Cardiac fibroblast (primary cell): ENCODE measurements around the gene OBSCN.
"Not testable (repeated sequence)": the region's sequence is repeated elsewhere in the genome, so short reads cannot be mapped to it uniquely, and the experiment has no call there.

ENCODE experiments used
- DNase-seq, 2 donors: peaks; one replicate each; pipeline versions ENCODE4 v3.0.0 to v3.0.0-alpha.2; 2010; ENCODE audit warnings: low read depth in 2 of 2
- H3K4me3 ChIP-seq, 2 donors: replicated peaks in 1 of 2; 1 replicate in 1 of 2; 2 replicates in 1 of 2; pipeline ENCODE4 v1.5.1; 2011; ENCODE audit warnings: low read depth in 2 of 2, low read length in 2 of 2, mild to moderate bottlenecking in 2 of 2, moderate library complexity in 1 of 2
- TF ChIP-seq, protein P1 (sequence below): IDR thresholded peaks from one replicate; pipeline ENCODE4 v1.5.1; 2011; ENCODE audit warnings: low read depth, mild to moderate bottlenecking, low read length, inconsistent platforms

The OBSCN gene

DNA sequence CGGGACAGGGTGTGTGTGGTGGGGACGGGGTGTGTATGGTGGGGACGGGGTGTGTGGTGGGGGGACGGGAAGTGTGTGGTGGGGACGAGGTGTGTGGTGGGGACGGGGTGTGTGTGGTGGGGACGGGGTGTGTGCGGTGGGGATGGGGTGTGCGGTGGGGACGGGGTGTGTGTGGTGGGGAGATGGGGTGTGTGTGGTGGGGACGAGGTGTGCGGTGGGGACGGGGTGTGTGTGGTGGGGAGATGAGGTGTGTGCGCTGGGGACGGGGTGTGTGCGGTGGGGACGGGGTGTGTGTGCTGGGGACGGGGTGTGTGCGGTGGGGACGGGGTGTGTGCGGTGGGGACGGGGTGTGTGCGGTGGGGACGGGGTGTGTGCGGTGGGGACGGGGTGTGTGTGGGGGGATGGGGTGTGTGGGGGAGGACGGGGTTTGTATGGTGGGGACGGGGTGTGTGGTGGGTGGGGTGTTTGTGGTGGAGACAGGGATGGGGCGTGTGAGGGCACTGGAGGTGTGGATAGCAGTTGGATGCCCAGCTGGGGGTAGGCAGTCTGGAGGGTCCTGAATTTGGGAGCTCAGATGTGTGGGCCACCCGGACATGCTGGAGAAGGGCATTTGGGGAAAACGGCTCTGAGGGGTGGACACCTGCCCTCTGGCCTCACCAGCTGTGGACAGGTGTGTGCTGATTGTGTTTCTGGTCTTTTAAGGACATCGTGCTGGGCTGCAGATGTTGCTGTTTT lies 25.4 kb upstream of the OBSCN start:
- H3K4me3 ChIP-seq = no peak overlapping the region
- DNase-seq = no peak
- TF ChIP-seq, protein P1, sequence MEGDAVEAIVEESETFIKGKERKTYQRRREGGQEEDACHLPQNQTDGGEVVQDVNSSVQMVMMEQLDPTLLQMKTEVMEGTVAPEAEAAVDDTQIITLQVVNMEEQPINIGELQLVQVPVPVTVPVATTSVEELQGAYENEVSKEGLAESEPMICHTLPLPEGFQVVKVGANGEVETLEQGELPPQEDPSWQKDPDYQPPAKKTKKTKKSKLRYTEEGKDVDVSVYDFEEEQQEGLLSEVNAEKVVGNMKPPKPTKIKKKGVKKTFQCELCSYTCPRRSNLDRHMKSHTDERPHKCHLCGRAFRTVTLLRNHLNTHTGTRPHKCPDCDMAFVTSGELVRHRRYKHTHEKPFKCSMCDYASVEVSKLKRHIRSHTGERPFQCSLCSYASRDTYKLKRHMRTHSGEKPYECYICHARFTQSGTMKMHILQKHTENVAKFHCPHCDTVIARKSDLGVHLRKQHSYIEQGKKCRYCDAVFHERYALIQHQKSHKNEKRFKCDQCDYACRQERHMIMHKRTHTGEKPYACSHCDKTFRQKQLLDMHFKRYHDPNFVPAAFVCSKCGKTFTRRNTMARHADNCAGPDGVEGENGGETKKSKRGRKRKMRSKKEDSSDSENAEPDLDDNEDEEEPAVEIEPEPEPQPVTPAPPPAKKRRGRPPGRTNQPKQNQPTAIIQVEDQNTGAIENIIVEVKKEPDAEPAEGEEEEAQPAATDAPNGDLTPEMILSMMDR = no peak

DNA sequence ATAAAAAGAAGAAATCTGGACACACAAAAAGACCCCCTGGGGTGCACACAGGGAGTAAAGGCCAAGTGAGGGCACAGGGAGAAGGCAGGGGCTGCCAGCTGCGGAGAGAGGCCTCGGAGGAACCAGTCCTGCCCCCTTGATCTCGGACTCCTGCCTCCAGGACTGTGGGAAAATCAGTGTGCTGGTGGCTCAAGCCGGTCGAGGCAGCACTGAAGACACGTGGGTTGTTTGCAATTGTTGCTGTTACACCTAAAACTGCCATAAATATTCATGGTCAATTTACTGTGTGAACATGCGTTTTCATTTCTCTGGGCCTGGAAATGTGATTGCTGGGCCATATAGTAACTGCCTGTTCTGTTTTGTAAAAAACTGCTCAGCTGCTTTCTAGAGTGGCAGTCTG lies 23.7 kb upstream of the OBSCN start:
- no peak for DNase-seq
- no peak overlapping the region for H3K4me3 ChIP-seq
- TF ChIP-seq, protein P1 = no peak

DNA sequence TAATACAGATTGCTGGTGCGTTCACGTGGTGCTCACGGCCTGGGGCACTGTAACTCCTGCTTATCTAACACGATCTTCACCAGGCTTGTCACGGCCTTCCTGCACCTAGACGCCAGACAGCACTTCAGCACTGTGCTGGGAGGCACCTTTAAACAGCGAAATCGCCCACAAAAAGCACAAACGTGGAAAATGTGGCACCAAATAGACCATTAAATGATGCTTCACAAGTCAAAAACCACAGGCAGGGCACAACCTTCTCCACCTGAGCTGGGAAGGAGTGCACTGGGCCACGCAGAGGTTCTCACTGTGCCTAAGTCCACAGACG lies 22.2 kb upstream of the OBSCN start:
- no peak overlapping the region for H3K4me3 ChIP-seq
- TF ChIP-seq, protein P1 = no peak
- DNase-seq = no peak

DNA sequence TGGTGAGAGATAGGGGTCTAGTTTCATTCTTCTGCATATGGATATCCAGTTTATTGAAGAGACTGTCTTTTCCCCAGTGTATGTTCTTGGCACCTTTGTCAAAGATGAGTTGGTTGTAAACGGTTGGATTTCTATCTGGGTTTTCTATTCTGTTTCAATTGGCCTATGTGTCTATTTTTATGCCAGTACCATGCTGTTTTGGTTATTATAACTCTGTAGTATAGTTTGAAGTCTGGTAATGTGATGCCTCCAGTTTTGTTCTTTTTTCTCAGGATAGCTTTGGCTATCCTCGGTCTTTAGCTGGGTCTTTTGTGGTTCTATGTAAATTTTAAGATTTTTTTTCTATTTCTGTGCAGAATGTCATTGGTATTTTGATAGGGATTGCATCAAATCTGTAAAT lies 19.6 kb upstream of the OBSCN start:
- H3K4me3 ChIP-seq, DNase-seq: not testable (repeated sequence)

DNA sequence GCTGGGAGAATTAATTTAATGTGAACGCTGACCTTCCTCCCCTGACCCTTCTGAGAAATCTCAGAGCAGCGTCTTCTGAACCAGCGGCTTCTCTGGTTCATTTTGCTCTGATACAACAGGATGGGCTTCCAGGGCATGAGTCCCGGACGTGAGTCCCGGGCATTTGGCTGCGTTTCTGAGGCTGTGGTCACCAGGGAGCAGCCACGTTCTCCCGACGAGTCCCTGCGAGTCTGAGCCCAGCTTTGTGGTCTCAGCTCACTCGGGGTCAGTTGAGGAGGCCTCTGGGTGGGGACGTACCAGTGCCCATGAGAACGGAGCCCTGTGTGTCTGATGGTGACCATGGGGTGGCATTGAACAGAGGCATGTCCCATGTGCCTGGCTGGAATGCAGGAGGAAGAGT lies 17.7 kb upstream of the OBSCN start:
- H3K4me3 ChIP-seq = no peak overlapping the region
- TF ChIP-seq, protein P1 = no peak
- no peak for DNase-seq

DNA sequence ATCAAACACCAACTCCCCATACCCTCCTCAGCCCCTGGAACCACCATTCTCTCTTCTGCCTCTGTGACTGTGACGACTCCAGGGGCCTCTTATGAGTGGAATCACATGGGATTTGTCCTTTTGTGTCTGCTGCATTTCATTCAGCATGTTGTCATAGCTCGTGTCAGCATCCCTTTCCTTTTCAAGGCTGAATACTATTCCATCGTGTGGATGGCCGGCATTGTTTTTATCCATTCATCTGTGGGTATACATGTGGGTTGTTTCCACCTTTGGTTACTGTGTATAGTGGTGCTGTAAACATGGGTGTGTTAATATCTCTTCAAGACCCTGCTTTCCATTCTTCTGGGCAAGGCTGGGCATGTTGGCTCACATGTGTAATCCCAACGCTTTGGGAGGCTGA lies 17.1 kb upstream of the OBSCN start:
- TF ChIP-seq, protein P1 = no peak
- H3K4me3 ChIP-seq = no peak overlapping the region
- DNase-seq = no peak

DNA sequence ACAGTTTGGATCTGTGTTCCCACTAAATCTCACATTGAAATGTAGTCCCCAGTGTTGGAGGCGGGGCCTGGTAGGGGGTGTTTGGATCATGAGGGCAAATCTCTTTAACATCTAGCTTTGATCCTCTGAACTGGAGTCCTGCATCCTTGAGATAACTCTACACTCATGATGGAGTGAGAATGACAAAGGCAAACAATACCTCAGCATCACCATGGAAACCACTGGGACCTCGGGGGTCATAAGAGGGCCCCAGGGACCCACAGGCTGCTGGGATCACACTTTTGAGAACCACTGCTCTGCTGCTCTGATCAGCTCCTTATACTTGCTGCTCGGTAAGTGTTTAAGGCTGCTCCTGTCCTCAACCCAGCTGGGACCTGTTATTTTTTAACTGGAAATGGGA lies 13.4 kb upstream of the OBSCN start:
- TF ChIP-seq, protein P1 = no peak
- no peak overlapping the region for H3K4me3 ChIP-seq
- no peak for DNase-seq
